Activated T-helper 2 cell treated with anti-CD3 and anti-CD28 coated beads, Interferon-gamma antibody, Interleukin-2, Interleukin-4, amounts not matched to agents 10 μg/mL and 5 μg/mL and 100 μg/mL, durations not matched to agents 14 hours and 24 hours and 36 hours (primary cell): ENCODE results near the gene MRGPRG. TPM values are rescaled to one million over a fixed set of nuclear protein-coding genes. Genes with fewer than 3 reads are reported as not detected.

Experiments used
- DNase-seq: peaks from one replicate; pipeline ENCODE4 v3.0.0; 2021; ENCODE audit warnings: low spot score
- H3K27ac Mint-ChIP-seq: one replicate; pipeline ENCODE4 v1.8.0; 2021; ENCODE audit warnings: mixed read lengths
- H3K27me3 Mint-ChIP-seq: one replicate; pipeline ENCODE4 v1.8.0; 2021; ENCODE audit warnings: low read depth, mixed read lengths
- H3K36me3 Mint-ChIP-seq: one replicate; pipeline ENCODE4 v1.8.0; 2021; ENCODE audit warnings: low read depth, mixed read lengths
- H3K4me1 Mint-ChIP-seq: one replicate; pipeline ENCODE4 v1.8.0; 2021; ENCODE audit warnings: low read depth, mixed read lengths
- H3K4me3 Mint-ChIP-seq: one replicate; pipeline ENCODE4 v1.8.0; 2021; ENCODE audit warnings: low read depth, mild to moderate bottlenecking, moderate library complexity, mixed read lengths
- H3K9me3 Mint-ChIP-seq: one replicate; pipeline ENCODE4 v1.8.0; 2021; ENCODE audit warnings: mixed read lengths
- intact Hi-C: fragments of 100-400 bp; cut with micrococcal nuclease; formaldehyde crosslinking; loops from one replicate; pipeline ENCODE4 v1.15.1; 2023
- total RNA-seq: library from RNA; stranded (reverse); gene quantifications from 2 replicates; pipeline ENCODE4 v1.2.3, GENCODE V29; 2022

The MRGPRG gene
- total RNA-seq, 1 donor from 2014 or later: not detected

- no peak overlapping the region for H3K27ac Mint-ChIP-seq
- no peak for DNase-seq
- peaks cover 12% of the 10 kb centered on the region for H3K27me3 Mint-ChIP-seq
- no peak overlapping the region for H3K4me3 Mint-ChIP-seq
- no peaks in the 10 kb centered on the region for H3K36me3 Mint-ChIP-seq
- H3K9me3 Mint-ChIP-seq: no peaks in the 10 kb centered on the region
- intact Hi-C loops: no loop called here
- no peaks in the 10 kb centered on the region for H3K4me1 Mint-ChIP-seq
Observed at GRCh38 chr11:3230636-3231549, 12.3 kb upstream of the MRGPRG start.

- no peak overlapping the region for H3K27ac Mint-ChIP-seq
- no peaks in the 10 kb centered on the region for H3K9me3 Mint-ChIP-seq
- intact Hi-C loops: no loop called here
- no peak overlapping the region for H3K4me3 Mint-ChIP-seq
- no peak for DNase-seq
- no peaks in the 10 kb centered on the region for H3K36me3 Mint-ChIP-seq
- peaks cover 6% of the 10 kb centered on the region for H3K27me3 Mint-ChIP-seq
- no peaks in the 10 kb centered on the region for H3K4me1 Mint-ChIP-seq
Observed at GRCh38 chr11:3229673-3230630, 11.3 kb upstream of the MRGPRG start.

GRCh38 chr11:3228445-3228829, 9.8 kb upstream of the MRGPRG start:
- H3K9me3 Mint-ChIP-seq: no peaks in the 10 kb centered on the region
- no peak for DNase-seq
- no peak overlapping the region for H3K27ac Mint-ChIP-seq

GRCh38 chr11:3227568-3228444, 9.2 kb upstream of the MRGPRG start:
- Mint-ChIP-seq H3K27ac (no peak overlapping the region), H3K36me3 (no peaks in the 10 kb centered on the region), H3K4me3 (no peak overlapping the region), H3K27me3 (peaks cover 3% of the 10 kb centered on the region), H3K4me1 (no peaks in the 10 kb centered on the region), H3K9me3 (no peaks in the 10 kb centered on the region)
- DNase-seq: no peak
- intact Hi-C loops: no loop called here

More at GRCh38 chr11:3228445-3228829, 9.8 kb upstream of the MRGPRG start:
- Mint-ChIP-seq H3K4me3 (no peak overlapping the region), H3K27me3 (peaks cover 2% of the 10 kb centered on the region), H3K36me3 (no peaks in the 10 kb centered on the region), H3K4me1 (no peaks in the 10 kb centered on the region)
- intact Hi-C loops: no loop called here

GRCh38 chr11:3226846-3227567, 8.4 kb upstream of the MRGPRG start:
- Mint-ChIP-seq H3K36me3 (no peaks in the 10 kb centered on the region), H3K4me1 (no peaks in the 10 kb centered on the region), H3K27ac (no peak overlapping the region), H3K4me3 (no peak overlapping the region), H3K9me3 (no peaks in the 10 kb centered on the region), H3K27me3 (peaks cover 3% of the 10 kb centered on the region)
- DNase-seq: no peak
- intact Hi-C loops: no loop called here

GRCh38 chr11:3225826-3226750, 7.5 kb upstream of the MRGPRG start:
- no peak for DNase-seq
- H3K36me3 Mint-ChIP-seq: no peaks in the 10 kb centered on the region
- peaks cover 3% of the 10 kb centered on the region for H3K27me3 Mint-ChIP-seq
- H3K4me1 Mint-ChIP-seq: no peaks in the 10 kb centered on the region
- H3K4me3 Mint-ChIP-seq: no peak overlapping the region
- H3K9me3 Mint-ChIP-seq: no peaks in the 10 kb centered on the region
- H3K27ac Mint-ChIP-seq: no peak overlapping the region
- intact Hi-C loops: no loop called here

- no peak for DNase-seq
Observed at GRCh38 chr11:3225159-3225758, 6.6 kb upstream of the MRGPRG start.

GRCh38 chr11:3224401-3225057, 5.9 kb upstream of the MRGPRG start:
- intact Hi-C loops: no loop called here
- H3K4me3 Mint-ChIP-seq: no peak overlapping the region
- peaks cover 3% of the 10 kb centered on the region for H3K27me3 Mint-ChIP-seq
- H3K36me3 Mint-ChIP-seq: no peaks in the 10 kb centered on the region
- DNase-seq: peak; percentile 2
- no peaks in the 10 kb centered on the region for H3K4me1 Mint-ChIP-seq
- H3K27ac Mint-ChIP-seq: no peak overlapping the region
- H3K9me3 Mint-ChIP-seq: no peaks in the 10 kb centered on the region

More at GRCh38 chr11:3225159-3225758, 6.6 kb upstream of the MRGPRG start:
- H3K9me3 Mint-ChIP-seq: no peaks in the 10 kb centered on the region
- H3K36me3 Mint-ChIP-seq: no peaks in the 10 kb centered on the region
- intact Hi-C loops: no loop called here
- H3K27me3 Mint-ChIP-seq: peaks cover 3% of the 10 kb centered on the region
- no peaks in the 10 kb centered on the region for H3K4me1 Mint-ChIP-seq
- no peak overlapping the region for H3K27ac Mint-ChIP-seq
- no peak overlapping the region for H3K4me3 Mint-ChIP-seq

GRCh38 chr11:3223932-3224381, 5.3 kb upstream of the MRGPRG start:
- Mint-ChIP-seq H3K4me1 (no peaks in the 10 kb centered on the region), H3K27me3 (peaks cover 3% of the 10 kb centered on the region), H3K36me3 (no peaks in the 10 kb centered on the region), H3K4me3 (no peak overlapping the region), H3K27ac (no peak overlapping the region), H3K9me3 (no peaks in the 10 kb centered on the region)
- peak; percentile 4 for DNase-seq
- intact Hi-C loops: no loop called here
